ENCODE results near the gene ADCY9. TPM values are rescaled to one million over a fixed set of nuclear protein-coding genes. Genes with fewer than 3 reads are reported as not detected.

Gene ADCY9
- total RNA-seq, 1 donor from 2014 or later: 11.7 TPM

DNA sequence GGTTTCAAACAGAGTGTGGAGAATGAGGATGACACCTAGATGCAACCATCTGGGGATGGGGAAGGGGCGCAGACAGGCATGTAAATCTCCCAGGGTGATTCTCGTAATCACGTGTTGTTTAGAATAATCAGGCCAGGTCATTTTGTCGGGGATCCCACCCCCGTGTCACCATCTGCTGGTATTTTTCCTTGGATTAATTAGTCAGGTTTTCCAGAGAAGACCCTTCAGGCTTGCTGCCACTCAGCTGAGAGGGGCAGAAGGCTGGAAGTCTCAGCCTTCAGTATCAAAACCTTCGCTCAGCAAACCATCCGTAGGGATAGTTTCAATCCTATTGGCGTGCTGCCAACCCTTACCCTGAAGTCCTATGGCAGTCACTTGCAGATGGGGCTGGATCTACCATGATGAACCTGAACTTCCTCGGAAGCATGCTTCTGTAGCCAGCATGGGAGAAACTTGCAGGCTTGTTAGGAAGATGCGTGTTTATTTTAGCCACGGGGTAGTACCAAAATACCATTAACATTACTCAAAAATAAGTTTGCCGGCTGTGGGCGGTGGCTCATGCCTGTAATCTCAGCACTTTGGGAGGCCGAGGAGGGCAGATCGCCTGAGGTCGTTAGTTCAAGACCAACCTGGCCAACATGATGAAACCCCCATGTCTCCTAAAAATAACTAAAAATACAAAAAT, 7.5 kb upstream of the ADCY9 start:
- DNase-seq (ENCODE audit: low spot score): no peak

DNA sequence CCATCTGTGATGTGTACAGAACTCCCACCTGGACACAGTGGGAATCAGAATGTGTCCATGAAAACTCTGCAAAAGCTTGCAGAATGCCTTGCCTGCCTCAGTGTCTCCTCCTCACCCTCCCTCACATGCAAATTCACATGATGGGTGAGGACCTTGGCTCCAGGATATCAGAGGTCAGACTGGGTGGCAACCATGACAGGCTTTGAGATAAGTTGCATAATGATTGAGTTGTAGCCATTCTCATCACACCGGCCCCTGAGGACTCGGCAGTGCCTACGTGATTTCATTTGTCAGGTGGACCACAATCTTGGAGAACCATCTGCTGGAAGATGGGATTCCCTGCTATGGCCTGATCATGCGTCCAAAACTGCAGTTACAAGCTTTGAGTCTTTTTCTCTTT, 3.9 kb upstream of the ADCY9 start:
- no peak for DNase-seq (ENCODE audit: low spot score)

DNA sequence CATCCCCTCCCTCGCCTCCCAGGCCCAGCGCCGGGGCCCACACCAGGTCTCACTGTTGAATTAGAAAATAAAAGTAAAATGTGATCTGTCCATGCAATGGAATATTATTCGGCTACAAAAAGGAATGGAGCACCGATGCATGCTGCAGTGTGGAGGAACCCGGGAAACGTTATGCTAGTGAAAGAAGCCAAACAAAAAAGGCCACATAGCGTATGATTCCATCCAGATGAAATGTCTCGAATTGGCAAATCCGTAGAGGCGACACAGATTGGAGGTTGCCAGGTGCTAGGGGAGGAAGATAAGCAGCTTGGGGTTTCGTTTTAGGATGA, 972 bp upstream of the ADCY9 start:
- DNase-seq (ENCODE audit: low spot score): no peak

DNA sequence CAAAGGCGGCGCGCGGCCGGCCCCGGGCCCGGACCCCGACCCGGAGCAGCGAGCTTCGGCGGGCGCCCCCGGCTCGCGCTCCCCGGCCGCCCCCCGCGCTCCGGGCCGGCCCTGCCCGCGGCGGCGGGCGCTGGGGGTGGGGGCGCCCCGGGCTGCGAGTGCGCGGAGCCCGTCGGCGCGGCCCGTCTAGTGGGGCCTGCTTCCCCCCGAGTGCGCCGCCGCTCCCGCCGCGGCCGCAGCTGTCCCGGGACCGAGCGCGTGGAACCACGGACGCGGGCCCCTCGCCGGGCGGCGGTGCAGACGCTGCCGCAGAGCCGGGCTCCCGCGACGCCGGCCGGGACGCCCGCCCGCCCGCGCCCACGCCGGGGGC, 308 bp downstream of the ADCY9 start:
- DNase-seq (ENCODE audit: low spot score): no peak

DNA sequence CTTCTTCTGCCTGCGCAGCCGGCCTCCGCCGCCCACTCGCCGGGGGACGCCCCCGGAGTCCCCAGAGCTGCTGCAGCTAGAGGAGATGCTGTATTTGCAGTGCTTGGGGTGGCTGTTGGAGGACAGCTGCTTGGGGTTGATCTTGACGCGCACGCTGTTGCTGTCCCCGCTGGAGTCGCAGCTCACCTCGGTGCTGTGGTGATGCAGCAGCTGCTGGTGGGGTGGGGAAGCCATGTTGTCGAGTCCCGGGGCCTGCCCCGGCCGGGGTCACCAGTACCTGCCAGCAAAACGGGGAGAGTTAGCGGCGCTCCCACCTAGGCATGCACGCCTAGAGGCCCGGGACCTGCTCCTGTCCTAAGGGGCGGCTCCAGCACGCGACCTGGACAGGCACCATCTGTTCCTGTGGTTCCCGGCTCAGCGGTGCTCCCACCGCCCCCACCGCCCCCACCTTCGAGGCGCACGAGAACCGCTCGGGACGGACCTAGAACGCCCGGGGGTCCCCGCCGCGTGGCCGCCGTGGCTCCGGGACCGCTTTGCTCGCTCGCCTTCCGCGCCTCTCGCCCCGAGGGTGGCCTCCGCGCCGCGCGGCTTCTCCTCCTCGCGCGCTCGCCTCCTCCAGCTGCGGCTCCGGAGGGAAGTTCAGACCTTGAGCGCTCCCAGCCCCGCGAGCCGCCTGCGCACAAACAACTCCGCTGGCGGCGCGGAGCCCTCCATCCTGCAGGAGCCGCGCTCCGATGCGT, 863 bp downstream of the ADCY9 start:
- no peak for DNase-seq (ENCODE audit: low spot score)

DNA sequence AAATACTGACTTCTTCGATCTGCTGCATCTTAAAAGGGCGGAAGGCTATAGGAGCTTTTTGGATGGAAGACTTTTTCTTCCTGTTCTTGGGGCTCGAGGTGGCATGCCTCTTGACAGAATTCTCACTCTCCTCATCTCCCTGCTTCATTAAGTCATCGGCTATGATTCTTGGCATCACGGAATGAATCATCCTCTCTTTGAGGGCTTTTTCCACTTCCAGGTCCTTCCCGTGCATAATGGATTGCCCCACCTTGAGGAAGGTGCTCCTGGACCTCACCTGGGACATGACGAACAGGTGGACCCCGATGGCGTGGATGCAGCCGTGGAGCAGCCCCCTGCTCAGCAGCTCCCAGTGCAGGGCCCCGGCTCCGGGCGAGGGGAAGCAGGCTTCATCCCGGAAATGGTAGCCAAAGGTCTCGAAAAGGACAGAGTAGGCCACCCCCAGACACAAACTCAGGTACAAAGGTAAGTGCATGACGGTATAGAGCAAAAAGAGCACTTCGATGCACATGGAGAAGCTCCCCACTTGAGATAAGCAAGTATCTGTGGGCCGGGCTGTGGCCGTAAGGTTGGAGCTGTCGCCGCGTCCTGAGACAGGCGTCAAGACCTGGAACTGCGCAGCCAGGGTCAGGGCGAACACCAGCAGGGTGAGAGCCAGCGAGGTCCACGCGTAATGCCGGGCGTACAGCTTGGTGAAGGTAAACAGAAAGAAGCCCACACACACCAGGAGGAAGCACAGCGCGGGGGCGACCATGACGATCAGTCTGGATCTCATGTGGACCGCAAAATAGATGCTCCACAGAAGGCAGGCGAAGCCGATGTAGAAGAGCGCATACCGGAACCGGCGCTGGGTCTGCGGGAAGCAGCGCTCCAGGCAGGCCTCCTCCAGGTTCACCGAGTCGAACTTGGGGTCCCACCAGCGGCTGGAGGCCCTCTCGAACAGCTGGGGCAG, 1.7 kb downstream of the ADCY9 start:
- no peak for DNase-seq (ENCODE audit: low spot score)

DNA sequence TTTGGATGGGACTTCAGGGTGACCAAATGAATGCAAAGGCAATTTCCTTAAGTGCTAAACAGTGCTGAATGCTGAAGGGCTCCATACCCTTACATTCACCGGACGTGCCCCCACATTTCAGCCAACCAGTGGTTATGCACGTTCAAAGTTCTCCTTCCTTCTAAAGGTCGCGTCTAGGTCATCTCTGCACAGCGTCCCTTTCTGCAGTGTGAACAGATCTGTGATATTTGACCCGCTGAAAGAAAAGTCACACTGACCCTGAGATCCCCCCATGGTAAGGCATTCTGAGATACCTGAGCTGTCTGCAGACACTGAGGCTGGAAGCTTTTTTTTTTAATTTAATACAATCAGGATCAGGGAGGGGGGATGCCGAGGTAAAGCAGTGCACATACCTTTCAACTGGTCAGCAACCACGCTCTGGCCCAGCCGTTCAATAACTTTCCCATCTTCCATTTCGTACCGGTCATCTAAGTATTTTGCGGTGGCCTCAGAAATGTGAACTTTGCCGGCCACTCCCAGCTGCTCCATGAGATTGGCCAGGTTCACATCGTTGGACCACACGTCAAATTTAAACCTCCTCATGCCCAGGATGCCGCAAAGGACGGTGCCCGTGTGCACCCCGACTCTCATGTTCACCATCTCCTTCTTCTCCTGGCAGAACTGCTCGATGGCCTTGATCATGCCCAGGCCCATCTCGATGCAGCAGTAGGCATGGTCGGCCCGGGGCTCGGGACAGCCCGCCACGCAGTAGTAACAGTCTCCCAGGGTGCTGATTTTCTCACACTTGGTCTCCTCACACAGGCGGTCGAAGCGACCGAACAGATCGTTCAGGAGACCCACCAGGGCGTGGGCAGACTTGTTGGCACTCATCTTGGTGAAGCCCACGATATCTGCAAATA, 2.6 kb downstream of the ADCY9 start:
- DNase-seq (ENCODE audit: low spot score): no peak

DNA sequence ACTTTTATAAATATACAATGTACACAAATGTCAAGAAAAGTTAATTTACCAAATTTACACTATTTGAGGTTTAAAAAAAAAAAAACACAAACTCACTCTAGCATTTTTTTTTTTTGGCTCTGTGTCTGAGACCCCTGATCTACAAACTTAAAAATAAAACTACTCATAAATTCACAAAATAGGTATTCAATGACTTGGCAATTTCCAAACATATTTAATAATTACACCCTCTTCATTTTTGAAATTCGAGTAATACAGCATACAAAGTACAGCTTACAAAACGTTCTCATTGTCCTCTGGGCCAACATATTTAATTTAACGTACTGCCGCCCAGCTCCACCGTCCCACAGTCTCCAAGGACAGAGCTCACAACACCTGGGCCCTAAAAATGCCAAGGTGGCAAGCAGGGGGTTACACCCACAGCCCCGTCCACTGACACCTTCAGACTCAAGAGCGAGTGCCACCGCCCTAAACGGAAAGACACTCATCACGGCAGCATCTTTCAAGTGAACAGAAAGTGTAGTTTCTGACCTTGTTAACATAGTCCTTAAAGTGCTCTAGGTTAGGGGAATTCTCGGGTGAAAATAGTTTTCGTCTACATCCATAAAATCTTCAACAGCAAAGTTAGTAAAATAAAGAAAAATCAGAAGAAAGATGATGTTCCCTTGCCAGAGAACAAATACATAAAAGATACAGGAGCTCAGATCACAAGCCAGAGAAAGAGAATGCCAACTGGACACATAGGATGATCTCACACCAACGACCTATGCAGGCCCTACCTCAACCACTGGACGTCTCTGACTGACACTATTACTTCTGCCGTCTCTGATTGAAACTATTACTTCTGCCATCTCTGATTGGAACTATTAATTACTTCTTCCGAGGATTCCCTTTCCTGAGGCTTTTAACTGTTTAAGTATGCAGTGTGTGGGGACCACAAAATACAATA, 4.2 kb downstream of the ADCY9 start:
- no peak for DNase-seq (ENCODE audit: low spot score)

DNA sequence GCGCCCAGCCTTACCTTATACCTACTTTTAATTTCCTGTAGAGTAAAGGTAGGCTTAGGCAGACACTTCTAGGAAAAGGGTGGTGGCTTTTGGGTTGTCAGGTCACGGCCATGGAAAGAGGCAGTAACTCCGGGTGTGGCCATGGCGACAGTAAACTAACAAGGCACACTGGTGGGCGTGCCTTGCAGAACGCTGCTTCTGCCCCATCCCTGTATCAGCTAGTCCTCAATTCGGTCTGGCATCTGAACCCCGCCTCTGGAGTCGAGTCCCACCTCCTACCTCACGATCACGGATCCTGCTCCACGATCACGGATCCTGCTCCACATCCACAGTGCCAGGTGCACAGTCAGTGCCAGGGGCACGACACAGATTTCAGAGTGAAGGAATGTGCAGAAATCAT, 5.6 kb downstream of the ADCY9 start:
- DNase-seq (ENCODE audit: low spot score): no peak

DNA sequence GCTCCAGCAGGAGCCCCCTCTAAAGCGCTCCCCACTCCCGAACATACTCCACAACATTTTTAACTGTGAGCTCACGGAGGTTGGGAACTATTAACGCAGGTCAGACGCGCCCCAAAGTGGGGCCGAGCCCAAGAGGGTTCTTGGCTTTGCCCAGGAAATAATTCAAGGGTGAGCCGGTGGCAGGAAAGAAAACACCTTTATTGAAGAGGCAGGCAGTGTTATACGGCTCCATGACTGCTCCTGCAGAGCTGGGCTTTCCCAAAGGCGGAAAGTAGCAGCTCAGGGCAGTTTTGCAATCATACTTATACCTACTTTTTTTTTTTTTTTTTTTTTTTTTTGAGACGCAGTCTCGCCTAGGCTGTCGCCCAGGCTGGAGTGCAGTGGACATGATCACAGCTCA, 6.2 kb downstream of the ADCY9 start:
- no peak for DNase-seq (ENCODE audit: low spot score)

DNA sequence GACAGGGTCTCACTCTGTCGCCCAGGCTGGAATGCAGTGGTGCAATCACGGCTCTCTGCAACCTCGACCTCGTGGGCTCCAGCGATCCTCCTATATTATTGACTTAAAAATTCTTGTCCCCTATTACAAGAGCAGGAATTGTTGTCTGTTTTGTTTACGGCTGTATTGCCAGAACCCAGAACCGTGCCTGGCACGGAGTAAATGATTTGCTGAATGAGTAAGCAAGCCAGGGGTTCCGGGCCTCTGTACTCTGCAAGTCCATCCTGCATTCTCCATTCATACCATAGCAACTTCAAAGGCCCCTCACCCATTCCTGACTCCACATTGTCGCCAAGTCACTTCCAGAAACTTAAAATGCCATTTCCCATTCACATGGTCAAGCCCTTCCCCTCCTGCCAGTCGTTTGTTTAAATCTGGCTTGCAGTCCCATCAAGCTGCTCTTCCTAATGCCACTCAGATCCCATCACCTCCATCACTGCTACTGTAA, 6.9 kb downstream of the ADCY9 start:
- DNase-seq (ENCODE audit: low spot score): no peak

DNA sequence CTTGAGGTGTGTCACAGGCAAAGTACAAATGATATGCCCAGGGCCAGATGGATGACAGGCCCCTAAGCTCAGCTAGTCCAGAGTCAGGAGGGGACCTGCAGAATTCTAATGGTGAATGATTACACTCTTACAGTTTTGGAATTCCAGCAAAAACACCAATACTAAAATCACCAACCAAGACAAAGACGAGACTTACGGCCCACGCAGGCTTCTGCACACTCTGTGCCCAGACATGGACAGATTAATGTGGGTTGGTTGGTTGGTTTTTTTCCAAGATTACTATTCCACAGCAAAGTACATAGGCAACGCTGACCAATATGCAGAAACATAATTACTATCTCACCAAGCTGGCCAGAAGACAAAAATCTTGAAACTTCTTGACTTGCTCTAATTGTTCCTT, 9.7 kb downstream of the ADCY9 start:
- DNase-seq (ENCODE audit: low spot score): no peak

DNA sequence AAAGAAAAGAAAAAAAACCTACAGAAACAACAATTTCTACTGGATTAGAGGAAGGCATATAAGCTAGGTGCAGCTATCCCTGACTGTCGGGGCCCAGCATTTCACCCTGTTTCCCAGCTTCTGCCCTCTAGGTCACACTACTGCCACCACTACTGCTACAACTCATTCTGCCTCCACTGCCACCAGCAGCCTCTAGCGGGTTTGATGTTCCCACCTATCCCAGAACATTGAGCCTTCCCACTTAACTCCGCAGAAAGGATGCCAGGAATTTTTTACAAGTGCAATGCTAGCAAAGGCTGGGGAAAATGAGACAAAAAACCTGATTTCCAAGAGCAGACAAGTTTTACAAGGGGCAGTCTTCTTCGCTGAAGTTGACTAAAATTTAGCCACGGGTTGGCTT, 10.4 kb downstream of the ADCY9 start:
- DNase-seq (ENCODE audit: low spot score): no peak

DNA sequence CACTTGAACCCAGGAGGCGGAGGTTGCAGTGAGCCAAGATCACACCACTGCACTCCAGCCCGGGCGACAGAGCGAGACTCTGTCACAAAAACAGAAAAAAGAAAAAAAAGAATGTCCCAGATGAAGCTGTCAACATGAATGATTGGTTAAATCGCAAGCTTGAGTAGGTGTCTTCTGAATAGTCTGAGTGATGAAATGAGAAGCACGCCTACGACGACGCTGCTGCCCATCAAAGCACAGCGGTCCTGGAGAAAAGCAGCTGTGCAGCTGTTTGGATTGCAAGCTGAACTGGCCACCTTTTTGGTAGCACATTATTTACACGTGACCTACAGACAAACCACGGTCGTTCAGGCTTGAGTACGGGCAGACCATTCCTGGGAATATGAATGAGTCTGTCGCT, 12.5 kb downstream of the ADCY9 start:
- DNase-seq (ENCODE audit: low spot score): peak; percentile 45

DNA sequence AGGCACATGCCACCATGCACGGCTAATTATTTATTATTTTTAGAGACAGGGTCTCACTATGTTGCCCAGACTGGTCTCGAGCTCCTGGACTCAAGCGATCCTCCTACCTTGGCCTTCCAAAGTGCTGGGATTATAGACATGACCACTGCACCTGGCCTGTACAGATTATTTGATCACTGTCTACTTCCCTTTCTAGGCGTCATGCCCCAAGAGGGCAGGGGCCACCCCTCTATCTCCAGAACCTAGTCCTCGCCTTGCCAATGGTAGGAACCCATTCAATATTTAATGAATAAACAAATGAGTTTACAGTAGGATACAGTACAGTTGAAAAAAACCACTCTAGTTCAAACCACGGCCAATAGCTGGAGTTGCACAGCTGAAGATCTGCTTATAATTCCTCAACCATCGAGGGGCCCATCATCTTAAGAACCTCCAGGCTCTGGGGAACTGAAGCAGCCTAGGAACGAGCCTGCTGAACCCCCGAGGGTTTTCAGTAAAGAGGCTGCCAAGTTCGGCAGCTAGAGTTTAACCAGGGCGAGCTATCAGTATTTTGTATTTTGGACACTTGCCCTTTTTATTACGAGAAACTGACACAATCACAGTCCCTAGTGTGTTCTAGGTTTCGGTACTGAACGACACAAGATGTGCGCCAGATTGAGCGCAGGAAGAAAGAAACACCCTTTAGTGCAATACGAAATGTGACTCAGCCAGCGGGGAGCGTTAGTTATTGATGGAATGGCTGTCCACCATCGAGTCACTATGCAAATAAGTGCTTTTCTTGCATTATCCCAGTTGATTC, 14.6 kb downstream of the ADCY9 start:
- DNase-seq (ENCODE audit: low spot score): peak; percentile 67

DNA sequence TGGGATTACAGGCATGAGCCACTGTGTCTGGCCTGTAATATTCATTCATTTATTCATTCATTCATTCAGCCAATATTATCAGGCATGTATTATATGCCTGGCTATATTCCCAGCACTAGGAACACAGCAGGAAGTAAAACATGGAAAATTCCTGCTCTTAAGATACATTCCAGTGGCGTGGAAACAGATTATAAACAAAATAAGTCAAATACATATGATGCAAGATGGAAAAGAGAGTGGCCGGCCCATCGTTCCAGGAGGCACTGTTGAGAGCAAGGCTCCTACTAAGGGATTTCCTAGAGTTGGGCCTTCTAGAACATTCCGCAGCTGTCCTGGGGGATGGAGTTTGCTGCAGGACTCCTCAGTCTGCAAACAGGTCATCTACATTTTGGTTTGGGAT, 17.7 kb downstream of the ADCY9 start:
- peak; percentile 14 for DNase-seq (ENCODE audit: low spot score)

DNA sequence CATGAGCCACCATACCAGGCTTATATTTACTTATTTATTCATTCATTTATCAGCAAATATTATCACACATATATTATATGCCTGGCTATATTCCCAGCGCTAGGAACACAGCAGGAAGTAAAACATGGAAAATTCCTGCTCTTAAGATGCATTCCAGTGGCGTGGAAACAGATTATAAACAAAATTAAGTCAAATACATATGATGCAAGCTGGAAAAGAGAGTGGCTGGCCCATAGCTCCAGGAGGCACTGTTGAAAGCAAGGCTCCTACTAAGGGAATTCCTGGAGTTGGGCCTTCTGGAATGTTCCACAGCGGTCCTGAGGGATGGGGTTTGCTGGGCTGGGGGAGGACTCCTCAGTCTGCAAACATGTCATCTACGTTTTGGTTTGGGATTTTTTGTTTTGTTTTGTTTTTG, 18.4 kb downstream of the ADCY9 start:
- DNase-seq (ENCODE audit: low spot score): peak; percentile 33

DNA sequence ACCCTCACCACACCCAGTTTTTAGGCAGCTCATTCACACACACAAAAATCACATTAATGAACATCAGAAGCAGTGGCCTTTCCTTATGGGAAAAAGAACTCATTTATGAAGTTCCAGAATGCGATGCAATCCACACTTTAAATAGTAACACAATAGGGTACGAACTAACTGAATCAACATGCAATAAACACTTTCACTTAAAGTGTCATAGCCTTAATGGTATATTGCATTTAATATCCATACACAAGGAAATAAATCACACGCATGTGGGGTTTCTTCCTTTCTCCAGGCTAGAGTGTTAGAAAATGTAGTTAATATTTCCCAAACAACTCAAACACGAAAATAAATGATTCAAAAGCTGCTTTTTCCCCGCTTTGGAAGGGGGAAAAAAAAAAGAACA, 19.7 kb downstream of the ADCY9 start:
- no peak for DNase-seq (ENCODE audit: low spot score)
